Endodermal cell (in vitro differentiated cells): ENCODE results near the gene MED13L. TPM values are rescaled to one million over a fixed set of nuclear protein-coding genes. Genes with fewer than 3 reads are reported as not detected.

ENCODE experiments used
- DNase-seq: peaks from one replicate; pipeline ENCODE4 v3.0.0-alpha.2; 2017
- H3K27ac ChIP-seq: 2 replicates; pipeline ENCODE4 v1.5.1; 2013; ENCODE audit warnings: mild to moderate bottlenecking, low read depth, low read length, moderate library complexity
- H3K27me3 ChIP-seq: 2 replicates; pipeline ENCODE4 v1.6.1; 2013; ENCODE audit warnings: mild to moderate bottlenecking, low read length, moderate library complexity; ENCODE audit not compliant: insufficient read depth, control insufficient read depth, poor library complexity, severe bottlenecking
- H3K36me3 ChIP-seq: 2 replicates; pipeline ENCODE4 v1.7.0; 2013; ENCODE audit warnings: mild to moderate bottlenecking, low read length, moderate library complexity; ENCODE audit not compliant: control insufficient read depth, insufficient read depth
- H3K4me1 ChIP-seq: one replicate; pipeline ENCODE4 v1.7.0; 2013; ENCODE audit warnings: low read length; ENCODE audit not compliant: control insufficient read depth, insufficient read depth
- H3K4me3 ChIP-seq: 2 replicates; pipeline ENCODE4 v1.5.1; 2013; ENCODE audit warnings: mild to moderate bottlenecking, low read length, moderate library complexity
- H3K9ac ChIP-seq: 2 replicates; pipeline ENCODE4 v1.6.1; 2013; ENCODE audit warnings: mild to moderate bottlenecking, low read length, moderate library complexity; ENCODE audit not compliant: poor library complexity, severe bottlenecking; ENCODE audit errors: extremely low read depth
- H3K9me3 ChIP-seq: 2 replicates; pipeline ENCODE4 v1.6.1; 2013; ENCODE audit warnings: mild to moderate bottlenecking, low read length, moderate library complexity; ENCODE audit not compliant: control insufficient read depth
- H3K27ac Mint-ChIP-seq: 2 replicates; pipeline ENCODE4 v1.8.0; 2020; ENCODE audit warnings: mixed read lengths
- H3K27me3 Mint-ChIP-seq: 2 replicates; pipeline ENCODE4 v1.8.0; 2021; ENCODE audit warnings: mild to moderate bottlenecking, mixed read lengths; ENCODE audit not compliant: insufficient read depth
- H3K36me3 Mint-ChIP-seq: 2 replicates; pipeline ENCODE4 v1.8.0; 2020; ENCODE audit warnings: low read depth, mixed read lengths
- H3K4me1 Mint-ChIP-seq: 2 replicates; pipeline ENCODE4 v1.8.0; 2020; ENCODE audit warnings: mixed read lengths
- H3K4me3 Mint-ChIP-seq: 2 replicates; pipeline ENCODE4 v1.8.0; 2020; ENCODE audit warnings: mild to moderate bottlenecking, moderate library complexity, mixed read lengths
- H3K9me3 Mint-ChIP-seq: 2 replicates; pipeline ENCODE4 v1.8.0; 2020; ENCODE audit warnings: mild to moderate bottlenecking, mixed read lengths
- CTCF ChIP-seq: fragments of 200-600 bp; sonication (generic); conservative IDR thresholded peaks from 2 replicates; pipeline ENCODE4 v1.5.0; 2021; ENCODE audit warnings: antibody characterized with exemption, mild to moderate bottlenecking
- WGBS, 2 experiments: methylation state at CpG; one replicate each; pipeline versions ENCODE4 v1.1.5 to v1.1.7; 2013; ENCODE audit warnings: missing lambda C conversion rate in 2 of 2, mixed read lengths in 1 of 2; ENCODE audit not compliant: insufficient coverage in 1 of 2, insufficient read length in 1 of 2; 5-methylcytosine and 5-hydroxymethylcytosine counted together
- total RNA-seq, 2 donors: library from RNA; stranded (reverse); fragmentation: NEBNext Ultra II Directional in 1 of 2; extraction: Animal tissue kit (Norgen Biotek cat#: 25700) in 1 of 2; gene quantifications; 2 replicates in 1 of 2; 3 replicates in 1 of 2; pipeline ENCODE4 v1.2.1, GENCODE V29; 2021

The MED13L gene
- total RNA-seq, 2 donors from 2014 or later = 101 to 111 TPM

- H3K4me3 ChIP-seq = no peak overlapping the region
- no peak overlapping the region for H3K27ac ChIP-seq
- no peak for DNase-seq
- Mint-ChIP-seq H3K36me3 (no peaks in the 10 kb centered on the region), H3K4me1 (peaks cover 39% of the 10 kb centered on the region), H3K27me3 (no peaks in the 10 kb centered on the region), H3K27ac (no peak overlapping the region), H3K4me3 (no peak overlapping the region), H3K9me3 (no peaks in the 10 kb centered on the region)
- peaks cover 11% of the 10 kb centered on the region for H3K4me1 ChIP-seq
- H3K9ac ChIP-seq = no peak overlapping the region
- 89 to 90% methylated on average over 1 of the region's 1 CpG for WGBS, 2 experiments
- H3K9me3 ChIP-seq = no peaks in the 10 kb centered on the region
- TF ChIP-seq CTCF = no peak
- H3K27me3 ChIP-seq = no peaks in the 10 kb centered on the region
- peaks cover 4% of the 10 kb centered on the region for H3K36me3 ChIP-seq
Observed at GRCh38 chr12:116215023-116215422, 62.5 kb downstream of the MED13L start.

- no peak overlapping the region for H3K27ac ChIP-seq
- H3K4me3 Mint-ChIP-seq = no peak overlapping the region
- TF ChIP-seq CTCF = no peak
- H3K27ac Mint-ChIP-seq = no peak overlapping the region
- no peaks in the 10 kb centered on the region for H3K9me3 Mint-ChIP-seq
- H3K4me1 ChIP-seq = peaks cover 14% of the 10 kb centered on the region
- no peaks in the 10 kb centered on the region for H3K27me3 ChIP-seq
- H3K9me3 ChIP-seq = no peaks in the 10 kb centered on the region
- no peak for DNase-seq
- H3K36me3 Mint-ChIP-seq = no peaks in the 10 kb centered on the region
- H3K4me3 ChIP-seq = no peak overlapping the region
- H3K4me1 Mint-ChIP-seq = peaks cover 43% of the 10 kb centered on the region
- peaks cover 4% of the 10 kb centered on the region for H3K36me3 ChIP-seq
- 95 to 100% methylated on average over 2 to 3 of the region's 4 CpGs for WGBS, 2 experiments
- no peak overlapping the region for H3K9ac ChIP-seq
- no peaks in the 10 kb centered on the region for H3K27me3 Mint-ChIP-seq
Observed at GRCh38 chr12:116213885-116214527, 63.5 kb downstream of the MED13L start.

GRCh38 chr12:116213014-116213413 is 64.5 kb downstream of the MED13L start:
- Histone ChIP-seq H3K36me3 (peaks cover 4% of the 10 kb centered on the region), H3K9me3 (no peaks in the 10 kb centered on the region), H3K27ac (no peak overlapping the region), H3K4me1 (peaks cover 13% of the 10 kb centered on the region), H3K27me3 (no peaks in the 10 kb centered on the region), H3K4me3 (no peak overlapping the region), H3K9ac (no peak overlapping the region)
- H3K27me3 Mint-ChIP-seq = no peaks in the 10 kb centered on the region
- H3K27ac Mint-ChIP-seq = no peak overlapping the region
- no peak for TF ChIP-seq CTCF
- H3K4me3 Mint-ChIP-seq = no peak overlapping the region
- peaks cover 38% of the 10 kb centered on the region for H3K4me1 Mint-ChIP-seq
- H3K9me3 Mint-ChIP-seq = no peaks in the 10 kb centered on the region
- no peak for DNase-seq
- H3K36me3 Mint-ChIP-seq = no peaks in the 10 kb centered on the region
- WGBS, 2 experiments = 88% methylated on average over 4 of the region's 4 CpGs; no CpG with 5 or more reads in 1 of the 2 experiments
